Activated CD8-positive, alpha-beta memory T cell treated with anti-CD3 and anti-CD28 coated beads for 24 hours (primary cell): ENCODE data around the gene BLTP3B.

ENCODE experiments used
- DNase-seq: peaks from one replicate; pipeline ENCODE4 v3.0.0-alpha.2; 2020

Gene BLTP3B

GRCh38 chr12:100106861-100107260, 35.8 kb downstream of the BLTP3B start:
- DNase-seq = no peak

GRCh38 chr12:100105661-100106060, 37.0 kb downstream of the BLTP3B start:
- no peak for DNase-seq

GRCh38 chr12:100101000-100101399, 41.7 kb downstream of the BLTP3B start:
- no peak for DNase-seq
